ENCODE measurements around the gene SRGAP3. TPM values are rescaled to one million over a fixed set of nuclear protein-coding genes. Genes with fewer than 3 reads are reported as not detected.

The SRGAP3 gene
- total and polyA plus RNA-seq, 2 donors (not counting 1 experiment from before 2014, with no cell fraction given), result 1.4 to 1.5 TPM

GRCh38 chr3:9211155-9211950, 38.1 kb downstream of the SRGAP3 start:
- H3K4me3 ChIP-seq (ENCODE audit: control extremely low read depth in 1 of 5, extremely low read depth in 1 of 5, insufficient read depth in 1 of 5, low read depth in 2 of 5, low read length in 4 of 5), result no peak overlapping the region

More at GRCh38 chr3:9211155-9211950, 38.1 kb downstream of the SRGAP3 start:
- H3K79me2 ChIP-seq (ENCODE audit: control insufficient read depth, insufficient read depth, low read length), result no peaks in the 10 kb centered on the region
- Mint-ChIP-seq H3K9me3 (ENCODE audit: insufficient read depth) (no peaks in the 10 kb centered on the region), H3K4me3 (no peak overlapping the region), H3K27me3 (peaks cover 9% of the 10 kb centered on the region), H3K4me1 (no peaks in the 10 kb centered on the region), H3K27ac (no peak overlapping the region)
- CTCF ChIA-PET, result no interaction called here
- no peaks in the 10 kb centered on the region for H3K36me3 ChIP-seq (replicated peaks in 1 of 2; ENCODE audit: control extremely low read depth in 1 of 2, control insufficient read depth in 1 of 2, extremely low read depth in 1 of 2, insufficient read depth in 2 of 2, low read length in 1 of 2)
- no peaks in the 10 kb centered on the region for H3K9me3 ChIP-seq (ENCODE audit: control extremely low read depth in 1 of 3, control insufficient read depth in 2 of 3, insufficient read depth in 1 of 3, low read length in 2 of 3)
- H4K20me1 ChIP-seq (ENCODE audit: control insufficient read depth, insufficient read depth, low read length, poor library complexity, severe bottlenecking), result no peaks in the 10 kb centered on the region
- POLR2A ChIA-PET, result no interaction called here
- ATAC-seq (ENCODE audit: low read depth) (no peak), DNase-seq (no peak)
- TF ChIP-seq CTCF (IDR thresholded peaks at IDR 0.05), result no peak
- no peak for TF ChIP-seq EZH2 (IDR thresholded peaks at IDR 0.05; ENCODE audit: borderline replicate concordance, insufficient read depth, low read depth, low read length, poor library complexity, severe bottlenecking)
- no peak overlapping the region for H2AFZ ChIP-seq (ENCODE audit: insufficient read depth, low read depth, low read length, poor library complexity, severe bottlenecking)
- intact Hi-C loops (cut with micrococcal nuclease), result no loop called here
- no peaks in the 10 kb centered on the region for H3K4me1 ChIP-seq (ENCODE audit: control insufficient read depth in 2 of 2, insufficient read depth in 2 of 2, low read length in 2 of 2)
- H3K4me2 ChIP-seq (replicated peaks; ENCODE audit: low read depth, low read length, poor library complexity, severe bottlenecking), result no peak overlapping the region
- 100% methylated on average over 1 of the region's 2 CpGs for WGBS (ENCODE audit: insufficient coverage)
- H3K9ac ChIP-seq (ENCODE audit: low read length), result no peak overlapping the region
- H3K27me3 ChIP-seq (replicated peaks in 1 of 4; ENCODE audit: control extremely low read depth in 1 of 4, control insufficient read depth in 3 of 4, insufficient read depth in 4 of 4, low read length in 3 of 4), result peaks cover 0 to 2% (median 0%) of the 10 kb centered on the region in 4 experiments
- H3K27ac ChIP-seq (ENCODE audit: low read length in 2 of 2), result no peak overlapping the region

All from B cell (primary cell).